Tibial nerve (tissue), 4 donors: ENCODE data around the gene PDE6G.

Experiments used
- CTCF ChIP-seq, 5 experiments: fragments of 200-600 bp in 3 of 5; fragments of 450-650 bp in 2 of 5; sonication (generic) in 3 of 5; IDR thresholded peaks; one replicate each; pipeline ENCODE4 v1.5.1; 2016 to 2019; ENCODE audit warnings: antibody characterized with exemption in 5 of 5, mild to moderate bottlenecking in 3 of 5, moderate library complexity in 2 of 5
- EP300 ChIP-seq, 2 donors: sonication (generic); formaldehyde crosslinking; IDR thresholded peaks; one replicate each; pipeline ENCODE4 v1.6.1; 2017; ENCODE audit warnings: antibody characterized with exemption in 2 of 2, mild to moderate bottlenecking in 1 of 2
- POLR2A ChIP-seq, 2 donors: fragments of 450-650 bp; IDR thresholded peaks; one replicate each; pipeline ENCODE4 v1.6.1; 2017; ENCODE audit warnings: antibody characterized with exemption in 2 of 2, mild to moderate bottlenecking in 2 of 2, moderate library complexity in 2 of 2

DNA sequence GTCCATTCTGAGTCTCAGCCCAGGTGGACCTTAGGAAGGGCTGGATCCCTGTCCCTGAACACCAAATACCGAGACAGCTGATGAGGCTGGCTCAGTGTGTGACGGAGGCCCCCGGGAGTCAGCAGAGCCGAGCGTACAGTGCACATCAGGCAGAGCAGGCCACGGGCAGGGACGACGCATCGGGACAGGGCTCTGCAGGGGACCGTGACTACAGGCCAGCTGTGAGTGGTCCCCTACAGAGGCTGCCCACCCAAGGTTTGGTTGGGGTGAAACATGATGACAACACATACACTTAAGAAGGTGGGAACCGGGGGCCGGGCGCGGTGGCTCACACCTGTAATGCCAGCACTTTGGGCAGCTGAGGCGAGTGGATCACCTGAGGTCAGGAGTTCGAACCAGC, 16.6 kb upstream of the PDE6G start:
- no peak for TF ChIP-seq CTCF (IDR thresholded peaks at IDR 0.05)
- no peak for TF ChIP-seq EP300 (IDR thresholded peaks at IDR 0.05)
- no peak for TF ChIP-seq POLR2A (IDR thresholded peaks at IDR 0.05)
